ENCODE data around the gene TRIM31. TPM values are rescaled to one million over a fixed set of nuclear protein-coding genes. Genes with fewer than 3 reads are reported as not detected.

TRIM31 gene, protein sequence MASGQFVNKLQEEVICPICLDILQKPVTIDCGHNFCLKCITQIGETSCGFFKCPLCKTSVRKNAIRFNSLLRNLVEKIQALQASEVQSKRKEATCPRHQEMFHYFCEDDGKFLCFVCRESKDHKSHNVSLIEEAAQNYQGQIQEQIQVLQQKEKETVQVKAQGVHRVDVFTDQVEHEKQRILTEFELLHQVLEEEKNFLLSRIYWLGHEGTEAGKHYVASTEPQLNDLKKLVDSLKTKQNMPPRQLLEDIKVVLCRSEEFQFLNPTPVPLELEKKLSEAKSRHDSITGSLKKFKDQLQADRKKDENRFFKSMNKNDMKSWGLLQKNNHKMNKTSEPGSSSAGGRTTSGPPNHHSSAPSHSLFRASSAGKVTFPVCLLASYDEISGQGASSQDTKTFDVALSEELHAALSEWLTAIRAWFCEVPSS
- under 1 TPM in 1 of 2 experiments, not detected in 1; 0.17 TPM for total RNA-seq

GRCh38 chr6:30113003-30113759, at the start of gene TRIM31:
TRIM31 (minus strand) TSS chr6:30113090; CDS start chr6:30112805, 285 bp downstream.
- H3K27ac Mint-ChIP-seq: no peak within 1 kb of the TSS
- no peaks in the 10 kb centered on the region for H3K36me3 Mint-ChIP-seq (ENCODE audit: low read depth)
- CTCF ChIA-PET: interaction anchor here (1.8 to 2.9 kb wide), 2 partner anchors 8 to 18 kb away, joined by 3 to 16 read pairs; no protein-coding TSS in a partner anchor
- no peak within 1 kb of the TSS for H3K4me3 Mint-ChIP-seq
- intact Hi-C loops (cut with micrococcal nuclease): no loop called here
- no peak for DNase-seq
- H3K27me3 Mint-ChIP-seq (ENCODE audit: low read depth): peaks cover 20% of the 10 kb centered on the region
- H3K4me1 Mint-ChIP-seq (ENCODE audit: low read depth): peaks cover 11% of the 10 kb centered on the region
- H3K9me3 Mint-ChIP-seq: no peaks in the 10 kb centered on the region

DNA sequence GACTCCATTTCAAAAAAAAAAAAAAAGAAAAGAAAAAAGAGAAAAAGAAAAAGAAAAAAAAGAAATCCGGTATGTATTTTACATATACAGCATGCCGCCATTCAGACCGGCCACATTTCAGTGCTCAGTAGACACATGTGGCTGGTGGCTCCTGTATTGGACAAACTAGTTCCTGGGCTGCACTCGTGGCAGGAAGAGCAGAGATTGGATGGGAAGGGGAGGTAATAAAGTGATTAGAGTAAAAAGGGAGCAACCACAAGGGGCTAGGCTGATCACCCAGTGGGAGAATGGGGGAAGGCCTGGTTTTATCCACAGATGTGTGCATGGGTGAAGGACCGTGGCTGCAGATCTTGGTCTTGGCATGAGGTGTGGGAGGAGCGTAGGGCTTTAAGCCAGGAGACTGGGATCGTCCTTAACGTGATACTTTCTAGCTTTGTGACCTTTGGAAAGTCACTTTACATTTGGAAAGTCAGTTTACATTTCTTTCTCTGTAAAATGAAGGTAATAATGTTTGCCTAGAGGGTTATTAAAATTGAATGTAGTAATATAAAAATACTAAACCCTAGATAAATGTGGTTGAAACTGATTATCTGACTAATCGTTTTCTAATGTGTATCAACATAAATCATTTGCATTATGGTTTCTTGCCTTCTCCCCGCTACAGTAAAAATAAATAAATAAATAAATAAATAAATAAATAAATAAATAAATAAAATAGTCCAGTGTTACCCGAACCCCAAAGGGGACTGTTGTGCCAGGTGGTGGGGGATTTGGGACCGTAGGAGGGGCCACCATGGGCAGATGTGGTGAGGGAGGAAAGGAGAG, 49.6 kb upstream of the TRIM31 start:
- Mint-ChIP-seq H3K27ac (peak overlapping the region; percentile 9), H3K36me3 (ENCODE audit: low read depth) (no peaks in the 10 kb centered on the region), H3K9me3 (no peaks in the 10 kb centered on the region), H3K4me1 (ENCODE audit: low read depth) (peaks cover 43% of the 10 kb centered on the region), H3K27me3 (ENCODE audit: low read depth) (peaks cover 14% of the 10 kb centered on the region), H3K4me3 (peak overlapping the region; percentile 11)
- intact Hi-C loops (cut with micrococcal nuclease): no loop called here
- CTCF ChIA-PET: no interaction called here
- DNase-seq: no peak

DNA sequence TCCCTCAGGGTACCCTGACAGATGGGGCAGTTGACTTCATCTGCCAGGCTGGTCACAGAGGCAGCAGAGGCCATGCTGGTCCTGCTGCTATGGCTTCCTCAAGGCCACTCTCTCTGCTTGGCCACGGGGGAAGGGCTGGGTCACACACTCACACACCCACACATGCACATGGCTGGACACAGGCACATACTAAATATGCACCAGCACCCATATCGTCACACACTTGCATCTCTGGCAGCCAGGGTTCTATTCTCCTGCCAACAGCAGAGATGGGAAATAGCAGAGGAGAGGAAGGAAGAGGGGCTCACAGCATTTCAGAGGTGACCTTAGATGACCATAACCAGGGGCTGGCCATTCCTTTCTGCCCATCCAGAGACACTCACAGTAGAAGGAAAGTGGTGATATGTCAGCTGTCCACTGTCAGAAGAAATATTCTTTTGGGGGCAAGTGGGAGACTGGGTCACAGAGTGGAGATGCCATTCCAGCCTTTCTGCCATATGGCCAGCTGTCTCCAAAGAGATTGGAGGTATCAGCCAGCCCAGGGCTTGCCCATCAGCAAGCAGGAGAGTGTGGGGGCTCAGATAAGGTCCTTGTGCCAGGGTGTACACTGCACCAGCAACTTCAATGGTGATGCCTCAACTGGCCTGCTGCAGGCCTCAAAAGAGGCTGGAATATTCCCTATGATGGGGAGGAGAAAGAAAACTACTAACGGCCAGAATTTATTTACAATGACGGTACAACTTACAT, 48.1 kb upstream of the TRIM31 start, which contains the start of gene TRIM10:
Gene TRIM10 (minus strand): TSS at position 427 of the 747 bp plus-strand sequence. CDS start 353 bp downstream, at position 74.
- intact Hi-C loops (cut with micrococcal nuclease): no loop called here
- DNase-seq: no peak
- CTCF ChIA-PET: no interaction called here
- Mint-ChIP-seq H3K4me3 (no peak within 1 kb of the TSS), H3K9me3 (no peaks in the 10 kb centered on the region), H3K36me3 (ENCODE audit: low read depth) (no peaks in the 10 kb centered on the region), H3K27me3 (ENCODE audit: low read depth) (peaks cover 16% of the 10 kb centered on the region), H3K27ac (no peak within 1 kb of the TSS), H3K4me1 (ENCODE audit: low read depth) (peaks cover 34% of the 10 kb centered on the region)

GRCh38 chr6:30160008-30160784, 47.3 kb upstream of the TRIM31 start:
- Mint-ChIP-seq H3K4me1 (ENCODE audit: low read depth) (peaks cover 34% of the 10 kb centered on the region), H3K27ac (no peak overlapping the region), H3K36me3 (ENCODE audit: low read depth) (no peaks in the 10 kb centered on the region), H3K4me3 (no peak overlapping the region), H3K27me3 (ENCODE audit: low read depth) (peaks cover 13% of the 10 kb centered on the region), H3K9me3 (no peaks in the 10 kb centered on the region)
- CTCF ChIA-PET: no interaction called here
- intact Hi-C loops (cut with micrococcal nuclease): no loop called here
- DNase-seq: no peak

DNA sequence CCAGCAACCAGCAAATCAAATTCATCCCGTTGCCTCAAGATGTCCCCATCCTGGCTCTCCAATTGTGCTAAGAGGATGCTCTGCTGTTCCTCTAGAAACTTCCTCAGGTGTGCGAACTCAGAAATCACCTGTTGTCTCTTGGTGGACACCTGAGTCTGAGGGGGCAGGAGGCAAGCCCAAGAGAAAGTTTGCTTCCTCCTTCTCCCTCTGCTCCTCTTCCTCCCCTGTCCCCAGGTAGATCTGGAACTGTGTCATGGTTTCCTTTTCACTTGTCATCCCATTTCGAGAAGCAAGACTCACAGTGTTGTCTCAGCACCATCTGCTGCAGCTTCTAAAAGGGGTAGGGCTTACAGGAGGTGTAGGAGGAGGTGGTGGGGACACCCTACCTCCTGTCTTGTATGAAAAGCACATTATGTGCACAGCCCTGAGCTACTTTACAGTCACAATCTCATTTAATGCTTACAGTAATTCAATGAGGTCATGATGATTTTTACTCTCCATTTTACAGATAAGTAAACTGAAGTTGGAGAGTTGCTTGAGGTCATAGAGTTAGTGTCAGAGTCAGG, 45.7 kb upstream of the TRIM31 start:
- H3K9me3 Mint-ChIP-seq: no peaks in the 10 kb centered on the region
- peak overlapping the region; percentile 58 for H3K27ac Mint-ChIP-seq
- CTCF ChIA-PET: no interaction called here
- intact Hi-C loops (cut with micrococcal nuclease): no loop called here
- no peak overlapping the region for H3K4me3 Mint-ChIP-seq
- DNase-seq: peak; percentile 66
- H3K27me3 Mint-ChIP-seq (ENCODE audit: low read depth): peaks cover 10% of the 10 kb centered on the region
- no peaks in the 10 kb centered on the region for H3K36me3 Mint-ChIP-seq (ENCODE audit: low read depth)
- H3K4me1 Mint-ChIP-seq (ENCODE audit: low read depth): peaks cover 28% of the 10 kb centered on the region

DNA sequence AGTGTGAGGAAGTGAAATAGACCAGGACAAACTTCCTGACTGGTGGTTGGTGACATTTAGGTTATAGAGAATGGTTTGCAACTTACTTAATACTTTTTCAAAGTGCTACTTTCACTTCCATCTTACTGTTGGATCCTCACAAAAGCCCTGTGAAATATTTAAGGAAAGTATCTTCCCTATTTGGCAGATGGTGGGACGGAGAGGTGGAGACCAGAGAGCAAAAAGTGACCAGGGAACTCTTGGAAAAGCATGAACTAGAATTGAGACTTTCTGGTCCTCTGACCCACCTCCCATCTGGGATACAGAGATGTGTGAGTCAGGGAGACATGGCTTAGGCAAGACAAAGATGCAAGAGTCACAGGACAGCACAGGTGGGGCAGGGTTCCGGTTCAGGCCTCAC, 45.1 kb upstream of the TRIM31 start:
- Mint-ChIP-seq H3K27ac (peak overlapping the region; percentile 58), H3K4me1 (ENCODE audit: low read depth) (peaks cover 22% of the 10 kb centered on the region), H3K36me3 (ENCODE audit: low read depth) (no peaks in the 10 kb centered on the region), H3K27me3 (ENCODE audit: low read depth) (peaks cover 10% of the 10 kb centered on the region), H3K4me3 (no peak overlapping the region), H3K9me3 (no peaks in the 10 kb centered on the region)
- DNase-seq: no peak
- intact Hi-C loops (cut with micrococcal nuclease): no loop called here
- CTCF ChIA-PET: no interaction called here

GRCh38 chr6:30157581-30157980, 44.7 kb upstream of the TRIM31 start:
- no peak overlapping the region for H3K27ac Mint-ChIP-seq
- no peaks in the 10 kb centered on the region for H3K9me3 Mint-ChIP-seq
- no peak for DNase-seq
- peaks cover 10% of the 10 kb centered on the region for H3K27me3 Mint-ChIP-seq (ENCODE audit: low read depth)
- no peak overlapping the region for H3K4me3 Mint-ChIP-seq
- intact Hi-C loops (cut with micrococcal nuclease): no loop called here
- H3K4me1 Mint-ChIP-seq (ENCODE audit: low read depth): peaks cover 20% of the 10 kb centered on the region
- no peaks in the 10 kb centered on the region for H3K36me3 Mint-ChIP-seq (ENCODE audit: low read depth)
- CTCF ChIA-PET: interaction anchor here (0.7 kb wide), 1 partner anchor 28 kb away, joined by 3 read pairs; no protein-coding TSS in a partner anchor

- Mint-ChIP-seq H3K9me3 (no peaks in the 10 kb centered on the region), H3K4me1 (ENCODE audit: low read depth) (peaks cover 16% of the 10 kb centered on the region), H3K4me3 (no peak overlapping the region), H3K27me3 (ENCODE audit: low read depth) (peaks cover 10% of the 10 kb centered on the region), H3K27ac (no peak overlapping the region), H3K36me3 (ENCODE audit: low read depth) (no peaks in the 10 kb centered on the region)
- CTCF ChIA-PET: no interaction called here
- no peak for DNase-seq
- intact Hi-C loops (cut with micrococcal nuclease): no loop called here
Observed at GRCh38 chr6:30156774-30157173, 43.9 kb upstream of the TRIM31 start.

- CTCF ChIA-PET: interaction anchor here (1.0 kb wide), 2 partner anchors 25 to 503 kb away, joined by 3 to 5 read pairs; no protein-coding TSS in a partner anchor
- intact Hi-C loops (cut with micrococcal nuclease): no loop called here
- Mint-ChIP-seq H3K27me3 (ENCODE audit: low read depth) (peaks cover 10% of the 10 kb centered on the region), H3K4me3 (no peak overlapping the region), H3K36me3 (ENCODE audit: low read depth) (no peaks in the 10 kb centered on the region), H3K9me3 (no peaks in the 10 kb centered on the region), H3K27ac (no peak overlapping the region), H3K4me1 (ENCODE audit: low read depth) (peaks cover 16% of the 10 kb centered on the region)
- no peak for DNase-seq
Observed at GRCh38 chr6:30156262-30156599, 43.3 kb upstream of the TRIM31 start.

GRCh38 chr6:30155520-30156261, 42.8 kb upstream of the TRIM31 start:
- no peak for DNase-seq
- Mint-ChIP-seq H3K27me3 (ENCODE audit: low read depth) (peaks cover 10% of the 10 kb centered on the region), H3K4me3 (no peak overlapping the region), H3K36me3 (ENCODE audit: low read depth) (no peaks in the 10 kb centered on the region), H3K27ac (no peak overlapping the region), H3K4me1 (ENCODE audit: low read depth) (peaks cover 16% of the 10 kb centered on the region), H3K9me3 (no peaks in the 10 kb centered on the region)
- CTCF ChIA-PET: interaction anchor here (1.0 kb wide), 2 partner anchors 24 to 502 kb away, joined by 3 to 5 read pairs; no protein-coding TSS in a partner anchor
- intact Hi-C loops (cut with micrococcal nuclease): no loop called here
